HG02763 (cell line): ENCODE results near the gene G6PC2.
"Not testable (repeated sequence)": the region's sequence is repeated elsewhere in the genome, so short reads cannot be mapped to it uniquely, and the experiment has no call there.

Experiments
- ATAC-seq: cut with Tn5 transposase; IDR thresholded peaks from one replicate; pipeline ENCODE4 v1.9.1; 2021; ENCODE audit warnings: mild to moderate bottlenecking, moderate library complexity; ENCODE audit not compliant: unreplicated experiment

Gene G6PC2

GRCh38 chr2:168903888-168904287 is 2.8 kb downstream of the G6PC2 start:
- no peak for ATAC-seq

- no peak for ATAC-seq
Measured at GRCh38 chr2:168904358-168904757, 3.3 kb downstream of the G6PC2 start.

- ATAC-seq = no peak
Measured at GRCh38 chr2:168907940-168908662, 7.0 kb downstream of the G6PC2 start.

GRCh38 chr2:168910330-168910729 is 9.2 kb downstream of the G6PC2 start:
- ATAC-seq = no peak

GRCh38 chr2:168912466-168912865 is 11.4 kb downstream of the G6PC2 start:
- no peak for ATAC-seq

GRCh38 chr2:168912901-168913369 is 11.8 kb downstream of the G6PC2 start:
- no peak for ATAC-seq

GRCh38 chr2:168913495-168913894 is 12.4 kb downstream of the G6PC2 start:
- no peak for ATAC-seq

GRCh38 chr2:168915441-168916330 is 14.6 kb downstream of the G6PC2 start:
- no peak for ATAC-seq

- ATAC-seq = no peak
Measured at GRCh38 chr2:168916331-168916675, 15.2 kb downstream of the G6PC2 start.

GRCh38 chr2:168920504-168921157 is 19.5 kb downstream of the G6PC2 start:
- no peak for ATAC-seq

GRCh38 chr2:168926621-168927386 is 25.7 kb downstream of the G6PC2 start:
- no peak for ATAC-seq

GRCh38 chr2:168928113-168928831 is 27.2 kb downstream of the G6PC2 start:
- no peak for ATAC-seq

GRCh38 chr2:168929031-168929430 is 27.9 kb downstream of the G6PC2 start:
- ATAC-seq = no peak

GRCh38 chr2:168930242-168930641 is 29.2 kb downstream of the G6PC2 start:
- ATAC-seq = no peak

GRCh38 chr2:168932174-168932573 is 31.1 kb downstream of the G6PC2 start:
- ATAC-seq = not testable (repeated sequence)

- ATAC-seq = no peak
Measured at GRCh38 chr2:168934826-168935225, 33.7 kb downstream of the G6PC2 start.

- ATAC-seq = no peak
Measured at GRCh38 chr2:168935810-168936581, 34.9 kb downstream of the G6PC2 start.

GRCh38 chr2:168939061-168939460 is 38.0 kb downstream of the G6PC2 start:
- no peak for ATAC-seq

GRCh38 chr2:168939918-168940317 is 38.8 kb downstream of the G6PC2 start:
- no peak for ATAC-seq
